H9 (cell line): Measurements from ENCODE around the gene OR51V1. TPM values are rescaled to one million over a fixed set of nuclear protein-coding genes. Genes with fewer than 3 reads are reported as not detected.

Experiments
- DNase-seq: peaks from one replicate; pipeline ENCODE4 v3.0.0-alpha.2; 2017
- H2AFZ ChIP-seq: one replicate; pipeline ENCODE4 v1.6.1; 2013; ENCODE audit warnings: mild to moderate bottlenecking, low read length, control low read depth, moderate library complexity
- H2AK5ac ChIP-seq: 2 replicates; pipeline ENCODE4 v1.6.1; 2013; ENCODE audit warnings: low read length, control low read depth, mixed read lengths; ENCODE audit not compliant: insufficient read length
- H2BK120ac ChIP-seq: one replicate; pipeline ENCODE4 v1.6.1; 2013; ENCODE audit warnings: low read depth, mild to moderate bottlenecking, low read length, control low read depth, inconsistent platforms; ENCODE audit not compliant: poor library complexity, severe bottlenecking
- H2BK12ac ChIP-seq: 2 replicates; pipeline ENCODE4 v1.6.1; 2013; ENCODE audit warnings: low read length, control low read depth, mixed read lengths, low read depth; ENCODE audit not compliant: insufficient read length
- H2BK15ac ChIP-seq: 2 replicates; pipeline ENCODE4 v1.6.1; 2013; ENCODE audit warnings: low read depth, low read length, control low read depth
- H2BK20ac ChIP-seq: one replicate; pipeline ENCODE4 v1.6.1; 2013; ENCODE audit warnings: low read depth, mild to moderate bottlenecking, low read length, control low read depth, inconsistent platforms; ENCODE audit not compliant: poor library complexity, severe bottlenecking
- H2BK5ac ChIP-seq: 2 replicates; pipeline ENCODE4 v1.6.1; 2013; ENCODE audit warnings: low read length, control low read depth, mixed read lengths; ENCODE audit not compliant: insufficient read length
- H3K14ac ChIP-seq: 2 replicates; pipeline ENCODE4 v1.6.1; 2013; ENCODE audit warnings: low read length, control low read depth; ENCODE audit not compliant: insufficient read depth
- H3K18ac ChIP-seq: 2 replicates; pipeline ENCODE4 v1.6.1; 2013; ENCODE audit warnings: low read depth, mild to moderate bottlenecking, mixed read lengths, low read length, control low read depth; ENCODE audit not compliant: insufficient read length
- H3K23ac ChIP-seq: 2 replicates; pipeline ENCODE4 v1.6.1; 2013; ENCODE audit warnings: low read length, control low read depth, mixed read lengths, low read depth; ENCODE audit not compliant: insufficient read length
- H3K23me2 ChIP-seq: 2 replicates; pipeline ENCODE4 v1.6.1; 2013; ENCODE audit warnings: low read depth, mild to moderate bottlenecking, mixed read lengths, low read length, control low read depth; ENCODE audit not compliant: insufficient read length, poor library complexity, severe bottlenecking
- H3K27ac ChIP-seq: 2 replicates; pipeline ENCODE4 v1.5.1; 2013; ENCODE audit warnings: low read length, control low read depth, mixed read lengths, low read depth; ENCODE audit not compliant: insufficient read length
- H3K27me3 ChIP-seq: 2 replicates; pipeline ENCODE4 v1.6.1; 2013; ENCODE audit warnings: low read length, control low read depth, inconsistent platforms; ENCODE audit not compliant: insufficient read depth
- H3K4ac ChIP-seq: 2 replicates; pipeline ENCODE4 v1.6.1; 2013; ENCODE audit warnings: low read depth, mild to moderate bottlenecking, control low read depth, inconsistent platforms, low read length, moderate library complexity
- H3K4me1 ChIP-seq: 2 replicates; pipeline ENCODE4 v1.6.1; 2013; ENCODE audit warnings: low read length, control low read depth, inconsistent platforms; ENCODE audit not compliant: insufficient read depth
- H3K4me2 ChIP-seq: 2 replicates; pipeline ENCODE4 v1.6.1; 2013; ENCODE audit warnings: low read length, control low read depth, mixed read lengths; ENCODE audit not compliant: insufficient read length, insufficient read depth
- H3K56ac ChIP-seq: 2 replicates; pipeline ENCODE4 v1.6.1; 2013; ENCODE audit warnings: low read depth, mild to moderate bottlenecking, mixed read lengths, low read length, control low read depth; ENCODE audit not compliant: insufficient read length
- H3K79me1 ChIP-seq: 2 replicates; pipeline ENCODE4 v1.6.1; 2013; ENCODE audit warnings: low read depth, mild to moderate bottlenecking, moderate library complexity, low read length, control low read depth, inconsistent platforms; ENCODE audit not compliant: insufficient read depth, poor library complexity, severe bottlenecking
- H3K79me2 ChIP-seq: 2 replicates; pipeline ENCODE4 v1.6.1; 2013; ENCODE audit warnings: low read length, control low read depth, inconsistent platforms; ENCODE audit not compliant: insufficient read depth
- H3K9ac ChIP-seq: 2 replicates; pipeline ENCODE4 v1.6.1; 2013; ENCODE audit warnings: low read length, control low read depth, mixed read lengths; ENCODE audit not compliant: insufficient read length; ENCODE audit errors: extremely low read depth
- H3K9me3 ChIP-seq: one replicate; pipeline ENCODE4 v1.6.1; 2013; ENCODE audit warnings: low read depth, low read length, inconsistent platforms; ENCODE audit not compliant: control insufficient read depth
- H3T11ph ChIP-seq: one replicate; pipeline ENCODE4 v1.6.1; 2013; ENCODE audit warnings: mild to moderate bottlenecking, low read length, control low read depth, inconsistent platforms
- H4K20me1 ChIP-seq: one replicate; pipeline ENCODE4 v1.6.1; 2013; ENCODE audit not compliant: control insufficient read depth, insufficient read length, insufficient read depth
- H4K5ac ChIP-seq: 2 replicates; pipeline ENCODE4 v1.6.1; 2013; ENCODE audit warnings: low read depth, mild to moderate bottlenecking, mixed read lengths, low read length, control low read depth; ENCODE audit not compliant: insufficient read length
- H4K8ac ChIP-seq: replicated peaks from 2 replicates; pipeline ENCODE4 v1.6.1; 2013; ENCODE audit warnings: low read length, control low read depth, mixed read lengths, low read depth; ENCODE audit not compliant: insufficient read length
- H4K91ac ChIP-seq: 2 replicates; pipeline ENCODE4 v1.6.1; 2013; ENCODE audit warnings: low read depth, mild to moderate bottlenecking, moderate library complexity, mixed read lengths, low read length, control low read depth; ENCODE audit not compliant: insufficient read length
- H3K27ac Mint-ChIP-seq, 3 experiments: 2 replicates in 2 of 3; 3 replicates in 1 of 3; pipeline ENCODE4 v1.8.0; 2020 to 2021; ENCODE audit warnings: mixed read lengths in 3 of 3, mild to moderate bottlenecking in 1 of 3, moderate library complexity in 1 of 3
- H3K27me3 Mint-ChIP-seq: 2 replicates; pipeline ENCODE4 v1.8.0; 2021; ENCODE audit warnings: low read depth, mild to moderate bottlenecking, moderate library complexity, mixed read lengths
- H3K36me3 Mint-ChIP-seq, 3 experiments: 2 replicates in 2 of 3; 3 replicates in 1 of 3; pipeline ENCODE4 v1.8.0; 2020 to 2021; ENCODE audit warnings: low read depth in 3 of 3, mixed read lengths in 3 of 3; ENCODE audit not compliant: insufficient read depth in 1 of 3
- H3K4me1 Mint-ChIP-seq, 2 experiments: 2 replicates each; pipeline ENCODE4 v1.8.0; 2020; ENCODE audit warnings: mixed read lengths in 2 of 2
- H3K4me3 Mint-ChIP-seq, 2 experiments: 2 replicates in 1 of 2; 3 replicates in 1 of 2; pipeline ENCODE4 v1.8.0; 2020 to 2021; ENCODE audit warnings: mild to moderate bottlenecking in 2 of 2, mixed read lengths in 2 of 2, moderate library complexity in 1 of 2
- H3K9me3 Mint-ChIP-seq, 2 experiments: 2 replicates in 1 of 2; 3 replicates in 1 of 2; pipeline ENCODE4 v1.8.0; 2020; ENCODE audit warnings: mild to moderate bottlenecking in 2 of 2, mixed read lengths in 2 of 2, moderate library complexity in 1 of 2
- CTCF ChIP-seq: fragments of 200-600 bp; sonication (generic); conservative IDR thresholded peaks from 3 replicates; pipeline ENCODE4 v1.8.0; 2021; ENCODE audit warnings: antibody characterized with exemption, mild to moderate bottlenecking
- WGBS: extraction: QIAGEN DNeasy Blood & Tissue Kit; methylation state at CpG from one replicate; pipeline ENCODE4 v1.1.7; 2013; ENCODE audit warnings: missing lambda C conversion rate, low lambda C conversion rate, mixed read lengths; ENCODE audit not compliant: insufficient read length; ENCODE audit errors: extremely low coverage; 5-methylcytosine and 5-hydroxymethylcytosine counted together
- total RNA-seq: library from RNA; stranded (reverse); gene quantifications from 2 replicates; pipeline ENCODE4 v1.2.1, GENCODE V29; 2021

OR51V1 gene
- total RNA-seq, 1 experiment from 2014 or later: not detected

- Histone ChIP-seq H3K4ac (no peak overlapping the region), H4K20me1 (no peaks in the 10 kb centered on the region), H3K79me1 (no peaks in the 10 kb centered on the region), H4K5ac (no peak overlapping the region), H3K18ac (no peak overlapping the region), H3K14ac (no peak overlapping the region), H3K27ac (no peak overlapping the region), H3K4me1 (no peaks in the 10 kb centered on the region), H3K27me3 (no peaks in the 10 kb centered on the region), H4K8ac (no peak overlapping the region), H3K79me2 (no peaks in the 10 kb centered on the region), H3K56ac (no peak overlapping the region), H3K4me2 (no peak overlapping the region), H2BK5ac (no peak overlapping the region), H3K9me3 (no peaks in the 10 kb centered on the region), H2AK5ac (no peak overlapping the region), H2BK15ac (no peak overlapping the region), H2BK12ac (no peak overlapping the region), H3K23ac (no peak overlapping the region), H2AFZ (no peak overlapping the region), H3K9ac (no peak overlapping the region), H3K23me2 (no peaks in the 10 kb centered on the region), H3T11ph (no peak overlapping the region), H4K91ac (no peak overlapping the region), H2BK120ac (no peak overlapping the region), H2BK20ac (no peak overlapping the region)
- Mint-ChIP-seq H3K4me3 (no peak overlapping the region), H3K36me3 (no peaks in the 10 kb centered on the region), H3K27ac (no peak overlapping the region), H3K27me3 (peaks cover 2% of the 10 kb centered on the region), H3K4me1 (no peaks in the 10 kb centered on the region), H3K9me3 (no peaks in the 10 kb centered on the region)
- no peak for DNase-seq
- no peak for TF ChIP-seq CTCF
- no CpG with 5 or more reads among the region's 1 CpG for WGBS
Observed at GRCh38 chr11:5230266-5230665, 29.8 kb upstream of the OR51V1 start.
